Glomerular visceral epithelial cell (primary cell): ENCODE data around the gene IFNK.
A peak's percentile ranks its signal among the peaks of the same experiment; 100 is the strongest.

Source experiments
- DNase-seq: peaks from one replicate; pipeline ENCODE4 v3.0.0-alpha.2; 2016; ENCODE audit errors: extremely low spot score

Gene IFNK

DNA sequence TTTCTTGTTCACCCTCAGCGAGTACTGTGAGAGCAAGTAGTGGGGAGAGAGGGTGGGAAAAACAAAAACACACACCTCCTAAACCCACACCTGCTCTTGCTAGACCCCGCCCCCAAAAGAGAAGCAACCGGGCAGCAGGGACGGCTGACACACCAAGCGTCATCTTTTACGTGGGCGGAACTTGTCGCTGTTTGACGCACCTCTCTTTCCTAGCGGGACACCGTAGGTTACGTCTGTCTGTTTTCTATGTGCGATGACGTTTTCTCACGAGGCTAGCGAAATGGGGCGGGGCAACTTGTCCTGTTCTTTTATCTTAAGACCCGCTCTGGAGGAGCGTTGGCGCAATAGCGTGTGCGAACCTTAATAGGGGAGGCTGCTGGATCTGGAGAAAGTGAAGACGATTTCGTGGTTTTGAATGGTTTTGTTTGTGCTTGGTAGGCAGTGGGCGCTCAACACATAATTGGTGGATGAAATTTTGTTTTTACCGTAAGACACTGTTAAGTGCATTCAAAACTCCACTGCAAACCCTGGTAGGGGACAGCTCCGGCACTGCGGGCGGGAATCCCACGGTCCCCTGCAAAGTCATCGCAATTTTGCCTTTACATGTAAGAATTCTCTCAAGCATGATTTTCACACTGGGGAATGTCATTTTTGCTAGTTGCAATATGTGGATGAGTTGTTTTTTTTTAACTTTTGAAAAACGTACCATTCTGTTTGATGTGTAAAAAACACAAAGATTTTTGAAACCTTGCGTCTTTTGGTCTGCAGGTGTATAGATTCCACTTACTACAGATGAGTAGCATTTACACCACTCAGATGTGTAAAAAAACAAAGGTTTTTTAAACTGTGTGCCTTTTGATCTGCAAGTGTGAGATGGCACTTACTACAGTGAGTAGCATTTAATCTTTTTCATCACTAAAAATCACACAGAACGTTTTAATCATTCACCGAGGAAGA lies 49.8 kb downstream of the IFNK start:
- peak; percentile 97 for DNase-seq
